Colon (tissue), 2 donors: ENCODE results near the gene LSS.

Experiments used
- FAIRE-seq: peaks from 2 replicates; lab custom pipeline; 2012; peaks lifted over from hg19 to GRCh38; lab: Jason Lieb, UNC
- donor health status: control.
- donor health status: control.

The LSS gene

DNA sequence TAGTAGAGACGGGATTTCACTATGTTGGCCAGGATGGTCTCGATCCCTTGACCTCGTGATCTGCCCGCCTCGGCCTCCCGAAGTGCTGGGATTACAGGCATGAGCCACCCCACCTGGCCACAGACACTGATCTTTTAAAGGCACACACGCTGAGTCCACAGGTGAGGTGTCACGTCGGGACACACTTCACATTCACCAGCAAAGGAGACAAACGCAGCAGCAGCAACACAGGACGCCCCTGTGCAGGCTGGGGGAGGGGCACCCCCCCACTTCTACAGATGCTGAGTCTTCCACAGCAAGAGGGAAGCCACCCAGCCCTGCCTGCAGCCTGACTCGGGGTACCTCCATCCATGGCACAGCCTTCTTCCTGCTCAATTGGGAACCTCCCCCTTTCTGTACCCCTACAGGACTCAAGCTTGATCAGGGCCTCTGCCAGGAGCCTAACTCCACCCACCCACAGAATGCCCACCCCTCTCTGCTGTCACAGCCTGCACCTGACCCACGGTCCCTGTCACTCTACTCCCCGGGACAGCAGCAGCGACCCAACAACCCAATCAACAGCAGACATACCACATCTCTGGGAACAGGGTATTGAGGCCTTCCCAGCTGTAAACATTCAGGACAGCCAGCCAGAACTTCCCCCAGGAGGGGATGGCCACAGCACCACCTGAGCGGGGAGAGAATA, 9.5 kb downstream of the LSS start:
- no peak for FAIRE-seq

DNA sequence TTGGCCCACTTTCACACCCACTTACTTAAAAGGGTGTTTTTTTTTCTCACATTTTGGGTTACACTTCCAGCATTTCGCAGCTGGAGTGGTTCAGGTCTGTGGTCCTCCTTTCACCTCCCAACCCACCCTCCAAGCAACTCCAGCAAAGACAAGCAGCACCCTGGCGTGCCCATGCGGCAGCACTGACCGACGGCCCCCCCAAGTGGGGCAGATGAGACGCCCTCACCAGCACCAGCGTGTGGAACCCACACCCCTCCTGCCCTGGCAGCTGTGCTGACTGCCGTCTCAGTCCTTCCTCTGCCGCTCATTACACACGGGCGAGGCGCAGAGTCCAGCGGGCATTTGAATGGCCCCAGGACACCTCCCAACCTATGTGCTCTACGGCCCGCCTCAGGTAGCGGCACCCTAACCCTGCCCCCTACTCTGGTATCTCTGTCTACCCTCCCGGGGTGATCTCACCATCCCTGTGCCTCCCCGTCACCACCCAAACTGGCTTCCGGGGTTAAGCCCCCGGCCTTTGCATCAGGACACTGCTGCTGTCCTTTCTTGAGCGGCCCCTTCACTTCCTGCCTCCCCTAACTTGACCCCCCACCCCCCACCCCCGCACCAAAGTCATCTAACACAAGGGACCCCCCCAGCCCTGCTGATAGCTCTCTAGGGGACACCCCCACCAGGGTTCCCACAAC, 10.9 kb downstream of the LSS start:
- no peak for FAIRE-seq

DNA sequence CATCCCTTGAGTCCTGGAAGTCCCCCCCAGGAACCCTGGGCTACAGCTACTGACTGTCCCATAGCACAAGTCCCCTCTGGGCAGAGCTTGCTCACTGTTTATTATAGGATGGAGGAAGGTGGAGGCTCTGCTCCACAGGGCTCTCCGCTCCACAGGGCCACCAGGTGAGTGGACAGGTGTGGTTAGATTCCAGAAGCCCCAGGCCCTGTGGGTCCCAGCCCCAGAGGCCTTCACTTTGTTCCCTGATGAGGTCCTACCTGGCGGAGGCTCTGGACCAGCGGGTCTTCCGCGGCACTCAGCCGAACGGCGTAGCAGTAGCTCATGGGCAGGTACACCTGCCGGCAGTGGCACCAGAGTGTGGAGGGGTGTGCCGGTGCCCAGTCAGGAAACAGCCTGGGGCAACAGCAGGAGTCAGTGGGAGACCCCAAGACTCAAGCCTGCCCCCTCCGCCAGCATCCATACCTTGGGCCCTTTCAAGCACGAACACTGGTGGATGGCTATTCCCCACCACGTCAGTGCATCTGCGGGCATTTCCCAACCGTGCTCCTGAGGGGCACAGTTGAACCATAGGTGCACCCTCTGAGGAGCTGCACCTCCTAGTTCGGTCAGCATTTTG, 12.3 kb downstream of the LSS start:
- FAIRE-seq, result no peak

DNA sequence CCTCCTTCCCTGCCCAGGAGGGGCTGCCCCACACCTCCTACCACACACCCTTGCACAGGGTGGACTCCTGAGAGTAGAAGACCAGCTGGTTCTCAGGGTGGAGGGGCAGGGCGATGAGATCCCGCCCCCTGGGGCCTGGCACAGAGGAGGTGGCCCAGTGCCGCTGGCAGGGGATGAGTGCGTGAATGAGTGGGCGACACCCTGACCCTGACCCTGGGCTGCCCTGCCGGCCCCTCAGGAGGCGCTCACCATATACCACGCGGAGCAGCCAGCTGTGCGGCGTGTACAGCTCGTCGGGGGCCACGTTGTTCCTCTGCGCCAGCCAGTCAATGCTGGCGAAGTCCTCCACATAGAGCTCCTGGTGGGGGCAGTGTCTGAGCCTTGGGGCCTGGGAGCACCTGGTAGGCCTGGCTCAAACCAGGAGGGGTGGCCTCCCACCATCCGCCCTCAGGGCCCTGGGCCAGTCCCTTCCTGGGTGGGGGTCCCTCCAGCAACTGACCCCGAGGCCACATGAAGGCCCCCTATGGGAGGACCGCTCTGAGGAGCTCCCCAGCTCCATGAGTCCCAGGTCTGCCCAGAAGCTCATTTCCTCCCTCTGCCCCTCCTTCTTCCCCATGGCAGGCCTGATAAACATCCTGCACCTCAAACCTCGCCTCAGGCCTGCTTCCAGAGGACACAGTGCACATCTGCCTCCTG, 13.0 kb downstream of the LSS start:
- FAIRE-seq, result no peak

DNA sequence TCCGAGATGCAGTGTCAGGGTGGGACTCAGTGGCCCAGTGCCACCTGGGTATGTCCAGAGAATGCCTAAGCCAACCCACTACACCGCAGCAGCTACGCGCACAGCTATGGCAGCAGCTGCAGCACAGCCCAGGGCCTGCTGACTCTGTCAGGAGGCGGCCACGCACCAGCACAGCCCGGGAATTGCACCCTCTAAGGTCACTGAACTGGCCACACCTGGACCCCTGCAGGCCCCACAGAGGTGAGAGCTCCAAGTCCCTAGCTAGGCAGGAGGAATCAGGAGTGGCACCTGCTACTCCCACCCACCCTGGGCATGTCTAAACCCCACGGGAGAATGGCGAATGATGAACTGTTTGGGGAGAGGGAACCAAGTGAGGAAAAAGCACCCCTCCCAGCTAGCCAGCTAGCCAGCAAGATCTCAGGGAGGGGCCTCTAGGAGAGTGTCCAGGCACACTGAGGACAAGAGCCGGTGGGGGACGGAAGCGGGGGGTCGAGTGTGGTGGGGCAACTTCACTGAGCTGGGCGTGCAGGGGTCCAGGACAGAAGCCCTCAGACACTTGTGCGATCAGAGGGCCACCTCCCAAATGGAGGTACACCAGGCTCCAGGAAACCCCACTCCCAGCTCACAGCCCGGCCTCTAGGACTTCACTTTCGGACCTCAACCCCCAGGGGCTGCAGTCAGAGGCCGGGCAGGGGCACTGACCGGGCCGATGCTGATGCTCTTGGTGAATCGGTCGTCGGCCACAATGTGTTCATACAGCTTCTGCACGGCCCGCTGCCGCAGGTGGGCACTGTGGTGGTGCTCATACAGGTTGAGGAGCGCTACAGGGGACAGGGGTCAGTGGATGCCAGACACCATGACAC, 13.9 kb downstream of the LSS start:
- no peak for FAIRE-seq

DNA sequence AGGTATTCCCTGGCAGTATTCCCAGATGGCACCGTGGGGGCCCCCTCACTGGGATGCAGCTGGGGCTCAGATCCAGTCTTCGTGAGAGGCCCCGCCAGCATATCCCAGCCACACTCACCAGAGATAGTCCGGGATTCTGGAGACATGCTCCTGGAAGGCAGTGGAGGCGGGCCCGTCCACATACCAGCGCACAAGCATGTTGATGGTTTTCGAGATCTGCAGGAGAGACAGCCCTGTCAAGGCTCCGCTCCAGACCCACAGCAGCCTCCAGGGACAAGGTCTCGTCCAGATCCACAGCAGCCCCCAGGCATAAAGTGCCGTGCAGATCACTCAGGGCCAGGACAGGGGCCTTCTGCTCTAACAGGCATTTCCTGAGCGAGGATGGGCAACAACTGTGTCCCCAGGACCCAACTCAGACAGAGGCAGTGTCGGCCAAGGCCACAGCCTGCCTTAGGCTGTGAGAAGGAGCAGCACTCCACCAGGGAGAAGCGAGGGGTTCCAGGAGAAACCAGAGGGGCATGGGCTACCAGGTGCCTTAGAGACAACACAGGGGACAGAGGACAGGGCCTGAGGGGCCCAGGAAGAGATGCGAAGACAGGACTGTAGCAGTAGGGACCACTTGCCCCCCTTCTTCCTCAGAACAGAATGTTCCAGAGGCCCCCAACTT, 14.8 kb downstream of the LSS start:
- no peak for FAIRE-seq

DNA sequence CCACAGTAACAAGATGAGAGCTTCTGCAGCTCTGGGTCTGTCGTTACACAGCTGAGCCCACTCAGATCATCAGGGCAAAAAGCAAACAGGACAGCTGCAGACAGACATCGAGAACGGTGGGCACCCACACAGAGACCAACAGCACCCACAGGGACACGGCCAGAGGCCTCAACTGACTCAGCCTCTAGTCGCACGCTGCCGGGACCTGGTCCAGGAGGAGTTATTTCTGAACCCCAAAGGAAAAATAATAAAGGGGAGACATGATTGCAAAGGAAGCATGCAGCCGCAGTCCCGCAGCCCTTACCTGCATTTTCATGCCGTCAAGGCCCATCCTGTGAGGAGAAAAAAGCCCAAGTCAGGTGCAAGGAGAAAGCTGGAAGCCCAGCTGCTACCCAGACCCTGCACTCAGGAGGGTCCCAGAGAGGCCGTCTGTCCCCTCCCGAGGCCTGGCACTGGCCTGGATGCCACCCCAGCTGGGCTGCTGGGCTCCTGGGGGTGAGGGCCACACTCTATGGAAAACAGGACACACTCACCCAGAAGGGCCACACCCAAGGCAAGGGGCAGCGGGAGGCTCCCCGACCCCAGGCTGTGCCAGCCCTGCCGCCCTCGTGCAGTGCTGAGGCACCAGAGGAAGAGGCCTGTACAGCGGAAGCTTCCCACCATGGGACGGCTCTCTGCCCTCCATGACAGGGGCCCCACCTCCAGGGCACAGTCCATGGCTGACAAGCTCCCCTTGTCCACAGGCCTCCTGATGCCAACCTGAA, 15.7 kb downstream of the LSS start:
- FAIRE-seq, result no peak

DNA sequence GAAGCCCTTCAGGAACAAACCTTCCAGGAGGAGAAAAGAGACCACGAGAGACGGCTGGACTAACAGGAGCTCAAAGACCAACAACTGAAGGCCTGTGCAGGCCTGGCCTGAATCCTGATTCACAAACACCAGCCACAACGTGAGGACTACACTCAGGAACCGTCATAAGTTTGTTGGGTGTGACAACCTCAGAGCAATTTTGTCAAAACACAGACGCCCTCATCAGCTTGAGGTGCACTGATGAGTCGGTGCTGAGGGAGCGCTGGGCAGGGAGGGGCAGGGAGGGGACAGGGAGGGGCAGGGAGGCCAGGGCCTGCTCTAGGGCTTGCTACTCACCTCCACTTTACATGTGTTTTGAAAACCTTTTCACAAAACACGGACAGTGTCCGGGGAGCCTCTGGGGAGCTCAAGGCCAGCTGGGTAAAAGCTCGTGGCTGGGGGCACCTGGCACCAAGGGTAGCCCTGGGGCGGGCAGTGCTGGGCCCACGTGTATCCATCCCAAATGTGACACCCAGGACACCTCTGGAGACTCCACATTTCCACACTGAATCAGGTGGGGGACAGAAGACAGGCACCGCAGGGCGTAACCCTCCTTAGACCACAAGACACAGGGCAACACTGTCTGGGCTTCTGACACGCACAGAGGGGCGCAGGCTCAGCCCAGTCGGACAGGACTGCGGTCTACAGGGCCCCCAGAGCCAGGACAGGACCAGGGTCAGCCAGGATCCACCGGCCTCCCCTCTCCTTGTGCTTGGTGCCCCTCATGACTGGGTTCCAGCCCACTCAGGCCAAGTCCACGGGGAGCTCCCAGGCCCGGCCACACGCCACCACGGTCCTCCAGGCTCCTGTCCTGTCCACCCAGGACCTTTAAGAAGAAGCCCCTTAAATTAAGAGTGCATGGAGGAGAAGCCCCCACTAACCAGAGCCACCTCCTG, 16.5 kb downstream of the LSS start:
- no peak for FAIRE-seq

DNA sequence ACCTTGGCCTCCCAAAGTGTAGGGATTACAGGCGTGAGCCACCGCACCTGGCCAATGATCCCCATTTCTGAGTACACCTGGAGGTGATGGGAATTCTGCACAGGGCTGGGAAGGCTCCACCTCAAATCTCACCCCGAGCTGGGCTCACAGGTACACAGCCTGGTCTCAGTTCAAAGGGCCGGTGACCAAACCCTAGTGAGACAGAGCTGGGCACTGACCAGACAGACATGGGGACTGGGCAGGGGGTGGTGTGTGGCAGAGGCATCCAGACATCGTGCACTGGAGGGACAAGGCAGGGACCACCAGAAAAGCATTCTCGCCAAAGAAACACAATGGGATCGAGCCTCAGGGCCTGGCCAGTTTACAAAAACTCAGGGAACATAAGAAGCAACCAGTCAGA, 17.2 kb downstream of the LSS start:
- no peak for FAIRE-seq

DNA sequence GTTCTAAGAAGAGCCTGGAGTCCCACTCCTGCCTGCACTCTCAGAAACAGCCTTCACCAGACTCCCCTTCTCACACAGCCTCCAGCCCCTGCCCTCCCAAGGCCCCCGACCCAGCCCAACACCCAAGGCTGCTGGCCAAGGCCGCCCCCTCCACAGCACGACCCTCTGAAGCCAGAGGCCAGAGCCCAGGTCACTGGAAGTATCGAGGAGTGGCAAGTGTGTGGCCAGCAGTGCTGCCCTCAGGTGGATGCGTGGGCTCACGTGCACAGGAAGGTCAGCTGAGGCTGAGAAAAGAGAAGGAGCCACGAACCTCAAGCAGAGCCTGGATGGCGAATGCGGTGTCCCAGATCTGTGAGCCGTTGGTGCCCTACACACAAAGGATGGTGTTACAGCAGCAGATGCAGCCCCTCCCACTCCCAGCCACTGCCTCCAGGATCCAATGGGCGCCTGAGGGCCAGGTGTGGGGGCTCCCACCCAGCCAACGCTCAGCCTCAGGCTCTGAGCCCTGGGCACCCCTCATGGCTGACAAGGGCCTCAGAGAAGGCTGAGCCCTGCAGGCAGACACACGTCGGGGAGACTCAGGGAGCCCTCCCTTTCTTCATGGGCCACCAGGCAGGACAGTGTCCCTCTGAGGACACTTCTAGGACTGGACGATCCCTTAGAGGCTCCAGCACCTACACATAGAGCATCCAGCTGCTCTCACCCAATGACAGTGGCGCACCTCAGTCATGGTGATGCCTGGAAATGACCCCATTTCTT, 18.0 kb downstream of the LSS start:
- no peak for FAIRE-seq

DNA sequence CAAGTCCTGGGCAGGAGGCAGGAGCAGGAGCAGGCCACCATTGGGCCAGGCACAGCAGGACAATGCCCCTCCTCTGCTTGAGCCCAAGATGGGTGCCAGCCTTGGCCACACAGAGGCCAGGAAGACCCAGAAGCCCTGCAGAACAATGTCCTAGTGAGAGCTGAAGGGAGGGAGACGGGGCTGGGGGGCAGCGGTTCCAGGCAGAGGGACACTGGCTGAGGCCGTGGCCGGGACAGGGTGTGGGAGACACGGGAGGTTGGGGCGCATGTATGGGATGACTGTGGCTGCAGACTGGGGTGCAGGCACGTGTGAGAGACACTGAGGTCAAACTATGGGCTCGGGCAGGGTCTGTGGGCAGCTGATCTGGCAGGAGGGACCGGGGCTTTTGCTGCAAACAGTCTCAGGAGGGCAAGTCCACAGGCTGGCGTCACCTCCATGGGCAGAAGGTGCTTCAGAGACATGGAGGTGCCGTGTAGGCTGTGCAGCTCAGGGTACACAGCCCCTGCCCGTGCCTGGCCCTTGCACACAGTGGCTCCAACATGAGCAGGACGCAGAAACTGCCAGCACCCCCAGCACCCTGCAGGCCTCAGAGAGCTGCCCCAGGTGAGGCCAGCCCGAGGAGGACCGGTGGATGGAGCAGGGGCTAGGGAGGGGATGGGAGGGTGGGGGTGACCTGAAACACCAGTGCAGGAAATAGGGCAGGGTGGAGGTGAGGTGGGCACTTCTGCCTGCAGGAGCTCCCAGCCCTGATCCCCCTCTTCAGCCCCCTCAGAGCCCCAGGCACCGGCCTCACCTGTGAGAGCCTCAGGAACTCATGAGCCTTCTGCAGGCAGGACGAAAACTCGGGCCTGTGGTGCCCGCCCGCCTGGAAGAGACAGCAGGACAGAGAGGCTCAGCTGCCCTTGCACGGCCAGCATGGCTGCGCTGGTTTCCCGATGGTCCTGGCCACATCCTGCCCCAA, 19.5 kb downstream of the LSS start:
- no peak for FAIRE-seq

DNA sequence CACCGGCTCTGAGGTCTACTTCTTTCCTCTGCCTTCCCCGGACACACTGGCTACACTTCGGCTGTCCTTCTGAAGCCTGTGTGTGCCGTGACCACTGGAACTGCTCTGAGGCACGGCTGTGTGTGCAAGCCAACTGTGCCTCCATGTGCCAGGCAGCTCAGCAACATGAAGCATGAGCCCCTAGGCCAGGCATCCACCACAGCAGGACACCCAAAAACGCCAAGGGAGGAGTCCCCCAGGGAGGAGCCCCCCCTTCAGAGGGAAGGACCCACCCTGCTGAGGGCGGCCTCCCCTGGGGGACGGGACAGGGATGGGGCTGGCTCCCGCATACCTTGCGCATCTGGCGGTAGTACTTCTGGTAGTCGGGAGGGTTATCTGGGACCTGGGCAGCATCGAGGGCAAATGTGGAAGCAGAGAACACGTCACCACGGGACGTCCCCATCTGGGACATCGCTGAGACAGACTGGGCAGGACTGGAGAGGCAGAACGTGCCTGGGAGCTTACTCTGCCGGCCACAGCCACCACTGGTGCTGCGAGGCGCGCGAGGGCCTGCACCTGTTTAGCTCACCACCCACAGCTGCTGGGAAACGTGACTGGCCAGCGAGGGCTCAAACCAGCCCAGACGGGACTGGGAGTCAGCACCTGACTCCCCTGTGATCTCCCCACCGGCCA, 20.5 kb downstream of the LSS start:
- no peak for FAIRE-seq

DNA sequence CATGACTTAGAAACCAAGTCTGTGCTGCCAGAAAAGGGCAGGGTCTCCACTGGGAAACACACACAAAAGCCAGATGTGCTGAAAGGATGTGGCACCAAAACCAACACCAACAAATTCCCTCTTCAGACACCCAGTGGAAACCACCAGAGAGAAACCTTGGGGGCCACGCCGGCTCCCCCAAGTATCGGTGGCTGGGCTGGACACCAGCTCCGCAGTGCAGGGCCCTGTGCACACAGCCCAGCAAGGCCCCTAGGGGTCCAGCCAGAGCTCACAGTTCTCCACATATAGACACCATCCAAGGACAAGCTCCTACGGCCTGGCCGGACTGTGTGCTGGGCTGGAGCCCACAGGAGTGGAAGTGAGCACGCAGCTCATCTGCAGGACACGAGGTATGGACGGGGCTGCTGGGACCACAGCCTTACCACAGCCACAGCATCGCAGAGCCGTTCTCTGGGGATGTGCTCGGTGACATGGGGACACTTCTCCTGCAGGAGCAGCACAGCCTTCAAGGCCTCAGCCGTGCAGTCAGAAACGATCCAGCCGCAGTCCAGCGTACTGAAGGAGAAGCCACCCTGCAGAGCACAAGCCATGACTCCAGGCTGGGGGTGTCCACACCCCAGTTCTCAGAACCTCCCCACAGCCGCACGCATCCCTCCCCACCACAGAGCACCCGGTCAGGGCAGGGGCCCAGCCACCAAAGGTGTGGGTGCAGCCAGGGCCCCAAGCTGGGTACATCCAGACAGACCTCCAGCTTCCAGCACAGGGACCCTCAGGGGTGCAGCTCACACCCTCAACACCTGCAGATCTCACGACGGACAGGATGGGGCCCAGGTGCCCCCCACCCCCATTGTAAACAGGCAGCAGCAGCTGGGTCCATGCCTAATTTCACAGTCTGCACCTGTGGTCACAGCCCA, 21.3 kb downstream of the LSS start:
- no peak for FAIRE-seq

DNA sequence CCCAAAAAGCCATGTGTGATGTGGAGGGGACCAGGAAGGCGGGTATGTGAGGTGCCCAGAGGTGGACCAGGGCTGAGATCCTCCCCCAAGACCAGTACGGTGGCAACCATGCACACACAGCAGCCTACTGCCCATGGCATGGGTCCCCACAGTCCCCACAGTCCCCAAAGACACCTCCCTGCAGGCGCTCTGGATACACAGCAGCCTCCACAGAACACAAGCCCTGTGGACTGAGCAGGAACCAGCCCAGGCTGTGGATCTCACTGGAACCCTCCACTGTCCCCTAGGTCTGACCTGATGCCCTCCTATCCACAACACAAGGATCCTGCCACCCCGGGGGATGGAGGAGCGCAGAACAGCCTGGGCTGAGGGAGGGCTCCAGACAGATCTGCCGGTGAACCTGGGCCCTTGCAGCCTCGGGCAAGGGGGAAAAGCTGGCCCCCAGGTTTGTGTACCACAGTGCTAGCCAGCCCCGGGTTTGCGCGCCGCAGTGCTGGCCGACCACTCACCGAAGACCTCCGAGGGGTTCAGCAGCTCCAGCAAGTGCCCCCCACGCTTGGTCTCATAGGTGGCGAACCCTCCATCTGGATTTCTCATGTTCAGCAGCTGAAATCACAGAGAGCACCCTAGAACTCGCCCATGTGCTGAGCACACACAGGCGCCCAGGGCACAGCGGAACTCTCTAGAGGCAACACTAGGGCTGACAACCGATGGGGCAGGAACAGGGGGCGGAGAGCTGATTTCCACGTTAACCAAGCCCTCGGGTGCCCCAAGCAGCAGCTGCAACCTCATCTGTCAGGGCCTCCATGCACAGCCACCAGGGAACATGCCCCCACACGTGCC, 22.2 kb downstream of the LSS start:
- no peak for FAIRE-seq

DNA sequence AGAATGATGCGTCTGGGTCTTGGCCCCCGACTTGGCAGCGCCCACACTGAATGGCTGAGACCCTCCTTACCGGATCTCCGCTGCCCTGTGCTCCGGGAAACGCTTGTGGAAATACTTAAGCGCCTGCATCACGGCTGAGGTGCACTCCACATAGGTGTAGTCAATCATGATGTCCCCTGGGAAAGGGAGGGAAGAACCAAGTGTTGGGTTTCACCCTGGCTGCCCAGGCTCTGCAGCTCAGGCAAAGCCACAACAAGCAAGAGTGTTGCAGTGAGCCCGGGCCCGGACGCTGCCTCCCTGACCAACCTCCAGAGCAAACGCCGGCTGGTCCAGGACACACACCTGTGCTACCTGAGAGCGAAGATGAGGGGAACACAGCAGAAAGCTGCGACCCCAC, 22.8 kb downstream of the LSS start:
- no peak for FAIRE-seq
